Activated CD4-positive, CD25-positive, alpha-beta regulatory T cell treated with anti-CD3 and anti-CD28 coated beads, Interleukin-2, amount 50 U/mL, for 24 hours (primary cell): ENCODE results near the gene BRD8.
"Not testable (repeated sequence)": the region's sequence is repeated elsewhere in the genome, so short reads cannot be mapped to it uniquely, and the experiment has no call there.

Source experiments
- ATAC-seq, 2 donors: fragments of 150-1000 bp; cut with Tn5 transposase; one replicate each; pipeline ENCODE4 v1.10.0; 2021; ENCODE audit warnings: mild to moderate bottlenecking in 1 of 2, moderate library complexity in 1 of 2

Gene BRD8

GRCh38 chr5:138178516-138179276 lies at the start of gene BRD8, which contains the start of gene KIF20A:
Gene BRD8 (minus strand): TSS chr5:138178630. CDS start chr5:138178614, 16 bp downstream.
Gene KIF20A (plus strand): TSS chr5:138179112. CDS start chr5:138179681, 569 bp downstream.
- ATAC-seq, result peak; percentile 90

- no peak for ATAC-seq
Observed at GRCh38 chr5:138226910-138227309, 48.5 kb upstream of the BRD8 start.

- ATAC-seq, result no peak
Observed at GRCh38 chr5:138224712-138225111, 46.3 kb upstream of the BRD8 start.

- no peak for ATAC-seq
Observed at GRCh38 chr5:138223532-138223931, 45.1 kb upstream of the BRD8 start.

- no peak for ATAC-seq
Observed at GRCh38 chr5:138216799-138217198, 38.4 kb upstream of the BRD8 start.

GRCh38 chr5:138213161-138214029 lies 35.0 kb upstream of the BRD8 start, which contains the start of gene CDC23:
Gene CDC23 (minus strand): TSS chr5:138213323. CDS start chr5:138213312, 11 bp downstream.
- peak; percentile 98 to 99 for ATAC-seq

GRCh38 chr5:138212828-138213160 lies 34.4 kb upstream of the BRD8 start:
- peak; percentile 8 to 29 for ATAC-seq

GRCh38 chr5:138210985-138211384 lies 32.6 kb upstream of the BRD8 start:
- ATAC-seq, result no peak

- not testable (repeated sequence) for ATAC-seq
Observed at GRCh38 chr5:138193859-138194258, 15.4 kb upstream of the BRD8 start.

- no peak for ATAC-seq
Observed at GRCh38 chr5:138192826-138193225, 14.4 kb upstream of the BRD8 start.

- no peak for ATAC-seq
Observed at GRCh38 chr5:138188626-138189025, 10.2 kb upstream of the BRD8 start.

- ATAC-seq, result no peak
Observed at GRCh38 chr5:138186002-138186447, 7.6 kb upstream of the BRD8 start.

- ATAC-seq, result no peak
Observed at GRCh38 chr5:138182808-138183207, 4.4 kb upstream of the BRD8 start.

- ATAC-seq, result no peak
Observed at GRCh38 chr5:138180841-138181240, 2.4 kb upstream of the BRD8 start.

GRCh38 chr5:138180183-138180782 lies 1.9 kb upstream of the BRD8 start:
- ATAC-seq, result no peak

- no peak for ATAC-seq
Observed at GRCh38 chr5:138179277-138179857, 937 bp upstream of the BRD8 start.

GRCh38 chr5:138177941-138178515 lies 402 bp downstream of the BRD8 start:
- ATAC-seq, result no peak

GRCh38 chr5:138170299-138170698 lies 8.1 kb downstream of the BRD8 start:
- ATAC-seq, result no peak

- ATAC-seq, result no peak
Observed at GRCh38 chr5:138169124-138169523, 9.3 kb downstream of the BRD8 start.

GRCh38 chr5:138163721-138164120 lies 14.7 kb downstream of the BRD8 start:
- no peak for ATAC-seq

- ATAC-seq, result no peak
Observed at GRCh38 chr5:138160706-138161105, 17.7 kb downstream of the BRD8 start.

GRCh38 chr5:138159666-138160065 lies 18.8 kb downstream of the BRD8 start:
- no peak for ATAC-seq
